Stimulated activated naive CD4-positive, alpha-beta T cell (primary cell): ENCODE measurements around the gene GABRD.

Source experiments
- DNase-seq, 6 experiments: peaks; one replicate each; lab custom pipeline; 2025; lab: John Stamatoyannopoulos, UW

The GABRD gene

DNA sequence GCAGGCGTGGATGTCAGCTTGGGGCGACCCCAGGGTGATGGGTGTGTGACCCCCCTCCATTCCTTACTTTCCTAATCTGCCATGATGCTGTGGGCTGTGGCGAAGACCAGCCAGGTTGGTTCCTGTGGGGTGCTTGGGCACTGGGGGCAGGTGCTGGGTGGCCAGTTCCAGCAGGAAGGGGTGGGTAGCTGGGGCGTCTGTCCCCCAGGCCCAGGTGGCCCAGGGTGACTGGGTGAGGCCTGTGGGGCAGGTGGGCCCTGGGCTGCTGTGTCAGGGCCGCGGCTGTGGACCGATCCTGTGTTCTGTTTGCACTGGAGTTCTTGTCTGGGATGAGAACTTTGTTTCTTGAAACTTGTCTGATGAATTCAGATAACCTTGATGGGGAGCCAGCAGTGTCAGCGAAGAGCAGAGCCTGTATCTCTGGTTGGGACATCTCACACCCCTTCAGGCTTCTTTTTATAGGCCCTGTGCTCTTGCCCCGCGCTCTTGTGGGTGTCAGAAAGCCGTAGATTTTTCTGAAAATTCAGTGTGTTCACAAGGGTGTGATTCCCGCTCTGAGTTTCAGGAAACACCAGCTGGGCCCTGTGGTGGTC lies 34.7 kb downstream of the GABRD start:
- no peak for DNase-seq

GRCh38 chr1:2054560-2054959 lies 35.4 kb downstream of the GABRD start:
- no peak for DNase-seq

DNA sequence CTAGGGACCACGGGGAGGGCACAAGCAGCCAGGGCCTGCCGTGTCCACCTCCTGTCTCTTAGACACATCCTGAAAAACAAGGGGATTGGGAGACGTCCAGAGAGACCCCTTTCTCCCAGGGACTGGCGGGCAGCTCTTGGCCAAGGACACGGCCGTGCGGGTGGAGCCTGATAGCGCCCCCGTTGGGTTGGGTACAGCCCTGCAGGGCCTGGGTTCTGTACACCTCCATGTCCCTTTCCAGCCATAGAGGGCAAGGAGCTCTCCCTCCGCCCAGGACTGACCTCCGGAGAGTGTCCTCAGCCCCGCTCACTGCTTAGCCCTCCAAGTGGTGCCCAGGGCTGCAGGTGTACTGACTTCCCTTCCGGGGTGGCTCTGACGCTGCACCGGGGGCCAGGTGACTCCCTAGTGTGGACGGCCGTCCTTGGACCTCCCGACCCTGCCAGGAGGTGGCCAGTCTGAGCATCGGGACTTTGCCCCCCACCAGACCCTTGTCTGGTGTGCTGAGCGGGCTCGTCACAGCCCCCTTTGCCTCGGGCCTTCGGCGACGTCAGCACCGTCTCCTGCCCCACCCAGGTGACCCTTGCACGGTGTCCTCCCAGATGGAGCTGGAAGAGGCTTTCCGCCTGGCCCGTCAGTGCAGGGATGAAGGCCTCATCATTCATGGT lies 36.9 kb downstream of the GABRD start:
- DNase-seq = no peak

DNA sequence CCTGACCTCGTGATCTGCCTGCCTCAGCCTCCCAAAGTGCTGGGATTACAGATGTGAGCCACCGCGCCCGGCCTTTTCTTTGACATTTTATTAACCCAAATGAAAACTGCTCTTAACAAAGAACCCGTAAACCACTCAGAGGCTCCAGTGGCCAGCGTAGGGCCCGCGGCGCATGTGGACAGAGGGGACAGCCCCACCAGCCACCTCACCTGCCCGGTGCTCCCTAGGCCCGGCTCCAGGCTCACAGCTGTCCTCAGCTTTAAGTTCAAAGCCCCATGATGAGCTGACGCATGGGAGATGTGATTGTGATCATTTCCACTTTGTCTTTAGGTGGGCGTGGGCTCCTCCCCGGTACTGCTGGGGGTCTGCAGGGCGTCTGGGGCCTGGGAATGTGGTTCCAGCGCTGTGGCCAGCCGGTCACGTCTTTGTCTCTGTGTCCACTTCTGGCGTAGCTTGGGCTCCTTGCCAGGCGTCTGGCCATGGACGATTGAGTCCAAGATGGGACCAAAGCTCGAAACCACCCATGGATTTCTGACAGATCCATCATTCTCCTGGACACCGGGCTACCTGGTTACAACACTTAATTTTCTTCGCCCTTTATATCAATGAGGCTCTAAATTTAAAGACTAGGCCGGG lies 37.9 kb downstream of the GABRD start:
- no peak for DNase-seq

GRCh38 chr1:2059290-2059953 lies 40.3 kb downstream of the GABRD start:
- DNase-seq = no peak

GRCh38 chr1:2060072-2060471 lies 40.9 kb downstream of the GABRD start:
- no peak for DNase-seq

- DNase-seq = no peak
Measured at GRCh38 chr1:2060535-2060934, 41.4 kb downstream of the GABRD start.

DNA sequence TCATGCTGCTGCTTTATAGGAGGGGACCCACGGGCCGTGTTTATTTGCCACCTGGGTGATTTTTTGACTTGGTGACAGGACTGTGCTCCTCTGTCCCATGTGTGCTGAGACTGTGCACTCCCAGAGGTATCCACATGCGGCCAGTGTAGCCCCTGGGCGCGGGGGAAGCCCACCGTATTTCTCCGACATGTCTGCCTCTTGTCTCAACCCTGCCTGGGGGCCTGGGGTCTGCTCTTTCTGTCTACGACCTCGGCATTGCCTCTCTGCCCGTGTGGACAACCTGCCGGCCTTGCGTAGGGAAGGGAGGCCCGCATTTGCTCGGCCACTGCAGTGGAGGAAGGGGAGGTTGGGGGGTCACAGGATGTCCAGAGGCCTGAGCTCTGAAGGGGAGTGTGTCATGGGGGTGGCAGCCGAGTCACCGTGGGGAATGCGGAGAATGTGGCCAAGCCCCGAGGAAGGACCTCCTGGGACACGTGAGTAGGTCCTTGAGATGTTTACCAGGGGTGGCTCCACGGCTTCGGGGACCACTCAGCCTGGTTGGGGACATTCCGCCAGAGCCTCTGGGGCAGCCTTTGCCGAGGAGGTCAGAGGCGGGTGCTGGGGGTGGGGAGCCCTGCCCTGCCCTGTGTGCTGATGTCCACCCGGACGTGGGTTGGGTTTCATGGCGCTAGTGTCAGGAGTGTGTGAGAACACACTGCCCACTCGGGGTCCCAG lies 42.1 kb downstream of the GABRD start:
- no peak for DNase-seq

- DNase-seq = no peak
Measured at GRCh38 chr1:2065699-2066098, 46.6 kb downstream of the GABRD start.

DNA sequence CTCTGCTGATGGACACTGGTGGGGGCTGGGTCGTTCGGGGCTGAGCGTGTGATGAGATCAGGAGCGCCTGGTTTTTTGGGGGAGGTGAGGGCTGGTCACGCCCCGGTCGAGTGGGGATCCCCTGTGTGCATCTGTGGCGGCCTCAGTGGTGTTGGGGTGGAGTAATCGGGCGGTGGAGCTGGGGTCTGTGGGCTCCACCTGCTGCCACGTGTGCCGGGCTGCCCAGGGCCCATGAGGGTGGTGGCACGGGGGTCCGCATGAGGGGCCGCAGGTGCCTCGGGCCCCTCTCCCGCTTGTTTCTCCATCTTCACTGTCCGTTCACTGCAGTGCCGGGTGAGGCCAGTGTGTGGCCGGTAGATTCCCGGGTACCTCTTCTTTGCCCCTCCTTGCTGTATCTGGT lies 48.2 kb downstream of the GABRD start:
- DNase-seq = no peak

DNA sequence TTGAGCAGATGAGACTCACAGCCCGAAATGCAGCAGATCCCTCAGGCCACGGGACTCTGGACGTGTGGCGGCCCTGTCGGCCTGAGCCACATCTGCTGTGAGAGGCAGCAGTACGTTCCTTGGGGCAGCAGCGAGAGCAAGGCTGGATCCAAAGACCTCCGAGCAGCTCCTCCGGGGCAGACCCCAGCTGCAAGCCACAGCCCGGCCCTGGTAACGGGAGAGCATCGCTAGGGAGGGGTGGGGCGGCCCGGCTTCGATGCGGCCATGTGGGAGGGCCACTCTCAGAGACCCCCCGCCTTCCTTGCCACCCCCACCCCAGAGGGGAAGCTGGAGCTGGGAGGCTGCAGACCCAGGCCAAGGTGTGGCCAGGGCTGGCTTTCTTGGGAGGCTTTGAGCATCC lies 48.8 kb downstream of the GABRD start:
- DNase-seq = no peak

GRCh38 chr1:2068951-2069350 lies 49.8 kb downstream of the GABRD start:
- DNase-seq = no peak

DNA sequence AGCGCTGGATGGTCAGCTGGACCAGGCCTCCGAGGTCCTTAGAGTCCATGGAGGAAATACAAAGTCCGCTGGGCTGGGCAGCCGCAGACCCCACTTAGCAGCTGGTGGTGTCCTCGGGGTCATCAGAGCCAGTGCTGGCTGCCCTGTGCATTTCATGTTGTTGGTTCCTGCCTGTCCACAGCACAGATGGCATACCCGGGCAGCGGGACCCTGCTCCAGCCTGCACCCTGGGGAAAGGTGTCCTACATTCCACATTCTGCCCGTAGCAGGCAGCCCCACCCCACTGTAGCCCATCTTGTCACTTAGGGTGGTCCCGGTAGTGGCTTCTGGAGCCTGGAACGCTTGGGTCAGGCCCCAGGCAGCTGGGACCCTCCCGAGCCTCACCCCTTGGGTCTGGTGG lies 50.9 kb downstream of the GABRD start:
- DNase-seq = no peak

DNA sequence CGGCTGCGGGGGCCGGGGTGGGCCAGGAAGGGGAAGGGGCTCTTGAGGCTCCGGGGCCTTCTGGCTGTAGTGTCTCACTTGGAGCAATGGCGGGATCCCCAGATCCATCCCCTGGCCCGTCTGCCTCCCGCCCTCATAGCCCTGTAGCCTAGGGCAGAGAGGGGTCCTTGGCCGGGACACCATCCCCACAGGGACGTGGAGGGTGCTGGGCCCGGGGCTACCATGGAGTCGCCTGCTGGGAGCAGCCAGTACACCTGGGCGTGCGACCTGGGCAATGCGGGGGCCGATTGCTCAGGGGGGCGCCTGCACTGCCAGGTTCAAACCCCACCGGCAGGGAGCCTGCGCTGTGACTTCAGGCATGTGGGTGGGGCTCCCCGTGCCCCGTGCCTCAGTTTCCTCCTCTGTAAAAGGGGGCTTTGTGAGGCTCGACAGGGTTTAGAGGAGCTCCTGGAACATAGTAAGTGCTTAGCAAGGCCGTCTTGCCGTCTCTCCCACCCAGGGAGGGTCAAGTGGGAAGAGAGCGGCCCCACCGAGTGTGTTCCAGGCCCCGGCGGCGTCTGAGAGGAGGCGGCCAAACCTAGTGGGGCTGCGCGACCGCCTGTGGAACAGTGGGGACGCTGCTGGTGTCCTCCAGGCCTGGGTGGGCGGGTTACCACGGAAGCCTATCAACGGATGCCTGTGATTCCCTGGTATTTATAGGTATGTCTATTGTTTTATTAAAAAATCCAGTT lies 51.8 kb downstream of the GABRD start:
- no peak for DNase-seq

DNA sequence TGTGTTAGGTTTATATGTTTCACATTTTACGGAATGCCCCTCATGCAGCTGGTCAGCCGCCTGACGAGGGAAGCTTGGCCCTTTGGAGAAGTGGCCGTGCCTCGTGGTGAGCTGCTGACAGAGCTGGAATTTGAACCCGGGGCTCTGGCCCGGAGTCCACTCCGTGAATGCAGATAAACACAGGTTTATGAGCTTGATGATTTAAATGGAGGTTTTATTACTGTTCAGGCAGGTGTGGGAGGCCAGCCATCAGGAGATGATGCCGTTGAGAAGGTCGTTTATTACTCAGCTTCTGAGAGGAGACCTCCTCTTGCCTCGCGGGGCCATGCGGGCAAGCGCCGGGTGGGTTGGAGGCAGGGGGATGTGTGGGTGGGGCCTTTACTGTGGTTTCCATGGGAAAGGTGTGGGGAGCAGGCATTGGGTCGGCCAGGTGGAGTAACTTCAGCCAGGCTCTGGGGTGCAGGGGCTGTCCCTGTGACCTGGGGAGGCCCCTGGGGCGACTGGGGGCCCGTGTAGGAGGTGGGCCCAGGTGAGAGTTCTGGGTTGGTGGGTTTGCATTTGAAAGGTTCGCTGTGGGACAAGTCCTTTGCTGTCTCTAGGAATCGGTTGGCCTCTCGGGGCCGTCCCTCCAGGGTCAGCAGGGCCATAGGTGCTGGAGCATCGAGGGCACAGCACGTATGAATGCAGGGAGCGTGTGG lies 53.1 kb downstream of the GABRD start:
- no peak for DNase-seq

GRCh38 chr1:2072891-2073290 lies 53.7 kb downstream of the GABRD start:
- no peak for DNase-seq

DNA sequence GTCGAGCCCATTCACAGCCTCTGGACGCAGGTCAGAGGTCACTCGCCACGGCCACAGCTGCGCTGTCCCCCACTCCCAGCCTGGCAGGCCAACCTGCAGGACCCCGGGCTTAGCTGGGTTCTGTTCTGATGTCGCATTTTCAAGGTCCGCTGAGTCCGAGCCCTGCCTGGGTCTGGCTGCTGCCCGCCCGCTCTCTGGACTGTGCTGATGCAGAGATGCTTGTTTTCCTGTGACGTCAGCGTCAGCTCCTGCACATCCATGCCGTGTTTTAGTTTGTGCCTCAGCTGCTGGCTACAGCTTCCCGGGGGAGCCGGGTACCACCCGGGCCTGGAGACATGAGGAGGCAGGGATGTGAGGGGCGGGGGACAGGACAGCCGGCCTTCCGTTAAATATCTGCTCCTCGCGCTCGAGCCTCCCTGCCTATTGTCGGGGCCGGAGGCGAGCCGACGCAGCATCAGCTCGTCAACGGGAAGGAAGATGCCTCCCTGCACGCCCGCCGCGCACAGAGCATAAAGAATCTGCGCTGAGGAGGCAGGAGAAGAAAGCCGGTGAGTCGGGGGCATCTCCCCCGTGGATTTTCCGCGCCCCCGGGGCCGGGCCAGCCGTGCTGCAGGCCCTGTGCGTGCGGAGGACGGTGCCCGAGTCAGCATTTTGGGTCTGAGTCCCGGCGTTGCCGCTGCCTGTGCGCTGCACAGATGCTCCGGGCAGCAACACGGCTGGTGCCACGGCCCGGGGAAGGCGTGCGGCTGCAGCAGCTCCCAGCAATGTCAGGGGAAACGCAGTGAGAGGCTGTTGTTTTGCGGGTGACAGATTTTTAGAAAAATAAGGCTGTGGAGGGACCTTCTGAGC lies 54.5 kb downstream of the GABRD start:
- DNase-seq = no peak

- DNase-seq = no peak
Measured at GRCh38 chr1:2074396-2074795, 55.3 kb downstream of the GABRD start.

- no peak for DNase-seq
Measured at GRCh38 chr1:2074944-2075740, 56.0 kb downstream of the GABRD start.
